Mesendoderm (in vitro differentiated cells): ENCODE data around the gene ICE1.

Experiments used
- DNase-seq: peaks from one replicate; pipeline ENCODE4 v3.0.0; 2013
- H2AK5ac ChIP-seq: 2 replicates; pipeline ENCODE4 v1.6.1; 2013; ENCODE audit warnings: low read length, inconsistent platforms
- H2BK120ac ChIP-seq: 2 replicates; pipeline ENCODE4 v1.6.1; 2013; ENCODE audit warnings: low read depth, mild to moderate bottlenecking, low read length, moderate library complexity, mixed read lengths
- H2BK15ac ChIP-seq: replicated peaks from 2 replicates; pipeline ENCODE4 v1.6.1; 2013; ENCODE audit warnings: low read depth, mild to moderate bottlenecking, moderate library complexity
- H2BK5ac ChIP-seq: 2 replicates; pipeline ENCODE4 v1.6.1; 2013; ENCODE audit warnings: low read length, inconsistent platforms
- H3K18ac ChIP-seq: 2 replicates; pipeline ENCODE4 v1.6.1; 2013; ENCODE audit warnings: mild to moderate bottlenecking, low read length, mixed read lengths
- H3K23ac ChIP-seq: one replicate; pipeline ENCODE4 v1.6.1; 2013; ENCODE audit warnings: low read length
- H3K27ac ChIP-seq: 2 replicates; pipeline ENCODE4 v1.5.1; 2013; ENCODE audit warnings: low read depth, mild to moderate bottlenecking, inconsistent platforms, low read length, moderate library complexity
- H3K27me3 ChIP-seq: 2 replicates; pipeline ENCODE4 v1.6.1; 2013; ENCODE audit warnings: low read length, control low read depth, mild to moderate bottlenecking, inconsistent platforms; ENCODE audit not compliant: insufficient read depth, poor library complexity
- H3K36me3 ChIP-seq: 2 replicates; pipeline ENCODE4 v1.6.1; 2013; ENCODE audit warnings: low read length, inconsistent platforms; ENCODE audit not compliant: control insufficient read depth, insufficient read depth
- H3K4ac ChIP-seq: one replicate; pipeline ENCODE4 v1.6.1; 2013; ENCODE audit warnings: low read depth, mild to moderate bottlenecking, low read length, moderate library complexity
- H3K4me1 ChIP-seq: 2 replicates; pipeline ENCODE4 v1.6.1; 2013; ENCODE audit warnings: low read depth, low read length, inconsistent platforms; ENCODE audit not compliant: control insufficient read depth
- H3K4me2 ChIP-seq: 2 replicates; pipeline ENCODE4 v1.6.1; 2013; ENCODE audit warnings: low read length
- H3K4me3 ChIP-seq: 2 replicates; pipeline ENCODE4 v1.5.1; 2013; ENCODE audit warnings: mild to moderate bottlenecking, low read length
- H3K56ac ChIP-seq: one replicate; pipeline ENCODE4 v1.6.1; 2013; ENCODE audit warnings: low read length
- H3K79me1 ChIP-seq: 2 replicates; pipeline ENCODE4 v1.6.1; 2013; ENCODE audit warnings: low read length, inconsistent platforms
- H3K79me2 ChIP-seq: 2 replicates; pipeline ENCODE4 v1.6.1; 2013; ENCODE audit warnings: mild to moderate bottlenecking, low read length; ENCODE audit not compliant: control insufficient read depth, insufficient read depth
- H3K9ac ChIP-seq: 2 replicates; pipeline ENCODE4 v1.6.1; 2013; ENCODE audit warnings: low read length, inconsistent platforms
- H4K5ac ChIP-seq: one replicate; pipeline ENCODE4 v1.6.1; 2013; ENCODE audit warnings: low read length
- H4K8ac ChIP-seq: one replicate; pipeline ENCODE4 v1.6.1; 2013; ENCODE audit warnings: low read depth, mild to moderate bottlenecking, control low read depth, low read length, moderate library complexity
- WGBS: extraction: QIAGEN DNeasy Blood & Tissue Kit; methylation state at CpG from one replicate; pipeline ENCODE4 v1.1.7; 2013; ENCODE audit warnings: low lambda C conversion rate, missing lambda C conversion rate; ENCODE audit not compliant: insufficient coverage; ENCODE audit errors: extremely low coverage; 5-methylcytosine and 5-hydroxymethylcytosine counted together

Gene ICE1

DNA sequence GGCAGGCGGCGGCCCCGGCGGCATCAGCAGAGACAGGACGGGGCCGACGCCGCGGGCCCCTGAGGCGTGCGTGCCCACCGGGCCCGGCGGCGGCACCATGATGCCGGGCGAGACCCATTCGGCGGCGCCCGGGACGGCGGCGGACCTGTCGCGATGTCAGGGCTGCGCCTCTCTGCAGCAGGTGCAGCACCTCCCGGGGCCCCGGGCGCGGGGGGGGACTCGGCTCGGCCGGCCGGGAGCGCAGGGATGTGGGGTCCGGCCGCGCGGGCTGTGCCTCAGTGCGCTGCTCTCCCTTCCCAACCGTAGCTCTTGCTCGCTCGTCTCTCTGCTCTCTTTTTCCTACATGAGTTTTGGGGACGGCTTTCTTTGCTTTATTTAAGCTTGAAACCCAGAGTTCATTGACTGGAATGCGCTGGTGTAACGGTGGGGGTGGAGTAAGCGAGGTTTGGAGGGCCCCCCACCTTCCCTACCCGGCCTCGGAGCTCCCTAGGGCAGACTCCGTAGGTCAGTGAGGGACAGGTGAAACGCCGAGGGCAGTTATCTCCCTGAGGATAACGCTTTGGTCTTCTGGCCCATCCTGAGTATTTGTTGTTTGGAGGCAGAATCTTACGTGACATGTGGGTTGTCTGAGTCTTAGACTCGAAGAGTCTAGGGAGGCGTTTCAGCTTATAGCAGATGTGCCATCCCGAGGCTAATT lies 490 bp downstream of the ICE1 start:
- Histone ChIP-seq H3K56ac (peak overlapping the region; percentile 85), H3K27ac (no peak overlapping the region), H3K4me3 (peak overlapping the region; percentile 94), H4K5ac (no peak overlapping the region), H4K8ac (no peak overlapping the region), H3K36me3 (no peaks in the 10 kb centered on the region), H2AK5ac (no peak overlapping the region), H3K79me1 (peaks cover 21% of the 10 kb centered on the region), H3K4me2 (peak overlapping the region; percentile 96), H3K9ac (peak overlapping the region; percentile 86), H2BK120ac (no peak overlapping the region), H3K4me1 (peaks cover 9% of the 10 kb centered on the region), H3K23ac (no peak overlapping the region), H3K4ac (peak overlapping the region; percentile 27), H2BK15ac (no peak overlapping the region), H3K27me3 (no peaks in the 10 kb centered on the region), H3K79me2 (peaks cover 50% of the 10 kb centered on the region), H2BK5ac (no peak overlapping the region), H3K18ac (peak overlapping the region; percentile 26)
- DNase-seq: no peak
- WGBS: no CpG with 5 or more reads among the region's 58 CpGs

DNA sequence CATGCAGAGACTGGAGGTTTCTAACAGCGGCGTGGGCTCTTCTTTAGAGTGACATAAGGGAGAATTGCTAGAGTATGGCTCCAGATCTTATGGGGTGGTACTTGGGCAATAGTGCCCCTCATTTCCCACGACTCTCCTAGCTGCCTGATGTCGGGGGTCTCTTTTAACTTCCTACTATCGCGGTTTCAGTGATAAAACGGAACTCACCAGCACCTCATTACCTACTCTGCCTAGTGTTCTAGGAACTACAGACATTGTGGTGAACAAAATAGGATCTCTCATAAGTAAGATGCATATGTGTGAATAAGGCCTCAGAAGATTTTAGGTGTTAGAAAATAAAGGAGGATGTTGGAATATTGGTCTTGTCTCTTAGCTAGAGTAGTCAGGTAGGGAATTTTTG lies 1.1 kb downstream of the ICE1 start:
- no peak overlapping the region for H3K18ac ChIP-seq
- H3K79me2 ChIP-seq: peaks cover 55% of the 10 kb centered on the region
- H3K4me1 ChIP-seq: peaks cover 9% of the 10 kb centered on the region
- no peak overlapping the region for H3K23ac ChIP-seq
- no peaks in the 10 kb centered on the region for H3K27me3 ChIP-seq
- peak overlapping the region; percentile 94 for H3K4me3 ChIP-seq
- no peak overlapping the region for H4K8ac ChIP-seq
- no peak overlapping the region for H2BK15ac ChIP-seq
- H3K36me3 ChIP-seq: no peaks in the 10 kb centered on the region
- H3K79me1 ChIP-seq: peaks cover 25% of the 10 kb centered on the region
- H4K5ac ChIP-seq: no peak overlapping the region
- no peak overlapping the region for H2BK5ac ChIP-seq
- no peak overlapping the region for H2BK120ac ChIP-seq
- peak overlapping the region; percentile 49 for H3K56ac ChIP-seq
- no peak overlapping the region for H3K4ac ChIP-seq
- peak overlapping the region; percentile 96 for H3K4me2 ChIP-seq
- DNase-seq: no peak
- no peak overlapping the region for H2AK5ac ChIP-seq
- no CpG with 5 or more reads among the region's 7 CpGs for WGBS
- H3K27ac ChIP-seq: no peak overlapping the region
- H3K9ac ChIP-seq: peak overlapping the region; percentile 86

DNA sequence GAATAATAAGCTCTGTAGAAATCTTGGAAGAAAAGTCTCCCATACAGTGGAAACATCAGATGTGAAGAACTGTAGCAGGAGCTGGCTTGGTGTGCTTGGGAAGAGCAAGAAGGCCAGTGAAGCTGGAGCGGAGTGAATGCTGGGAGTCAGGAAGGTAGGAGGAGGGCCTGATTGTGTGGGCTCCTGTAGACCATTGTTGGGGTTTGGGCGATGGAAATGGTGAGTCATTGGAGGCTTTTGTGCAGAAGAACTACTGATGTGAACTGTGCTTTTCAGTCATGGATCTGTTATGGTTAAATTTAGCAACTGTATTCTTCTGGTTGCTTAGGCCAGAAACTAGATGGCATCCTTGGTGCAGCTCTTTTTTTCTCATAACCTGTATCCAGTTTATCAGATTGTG lies 2.3 kb downstream of the ICE1 start:
- Histone ChIP-seq H3K56ac (peak overlapping the region; percentile 11), H3K4me3 (no peak overlapping the region), H3K4ac (no peak overlapping the region), H3K27me3 (no peaks in the 10 kb centered on the region), H3K27ac (no peak overlapping the region), H3K9ac (no peak overlapping the region), H3K36me3 (no peaks in the 10 kb centered on the region), H3K79me1 (peaks cover 31% of the 10 kb centered on the region), H2BK5ac (no peak overlapping the region), H3K4me1 (peaks cover 9% of the 10 kb centered on the region), H3K18ac (no peak overlapping the region), H4K8ac (no peak overlapping the region), H3K23ac (no peak overlapping the region), H4K5ac (no peak overlapping the region), H2BK15ac (no peak overlapping the region), H2BK120ac (no peak overlapping the region), H3K79me2 (peaks cover 66% of the 10 kb centered on the region), H2AK5ac (no peak overlapping the region), H3K4me2 (no peak overlapping the region)
- no CpG with 5 or more reads among the region's 2 CpGs for WGBS
- DNase-seq: peak; percentile 13

DNA sequence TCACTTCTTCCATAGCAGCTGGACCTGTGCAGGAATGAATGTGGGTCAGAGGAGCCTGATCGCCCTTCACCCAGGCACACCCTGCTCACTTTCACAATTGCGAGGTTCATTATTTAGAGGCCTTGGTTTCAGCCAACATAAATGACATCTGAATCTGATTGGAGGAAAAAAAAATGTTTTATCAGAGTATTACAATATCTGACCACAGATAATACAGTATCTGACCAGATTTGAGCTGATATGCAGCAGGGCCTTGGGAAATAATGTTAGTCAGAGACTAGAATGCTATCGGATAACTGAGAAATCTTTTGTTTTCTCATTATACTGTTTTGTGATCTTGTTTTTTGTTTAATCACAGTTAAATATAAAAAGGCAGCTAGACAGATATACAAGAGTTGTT lies 7.7 kb downstream of the ICE1 start:
- H2BK5ac ChIP-seq: no peak overlapping the region
- no CpG with 5 or more reads among the region's 3 CpGs for WGBS
- H3K27ac ChIP-seq: no peak overlapping the region

DNA sequence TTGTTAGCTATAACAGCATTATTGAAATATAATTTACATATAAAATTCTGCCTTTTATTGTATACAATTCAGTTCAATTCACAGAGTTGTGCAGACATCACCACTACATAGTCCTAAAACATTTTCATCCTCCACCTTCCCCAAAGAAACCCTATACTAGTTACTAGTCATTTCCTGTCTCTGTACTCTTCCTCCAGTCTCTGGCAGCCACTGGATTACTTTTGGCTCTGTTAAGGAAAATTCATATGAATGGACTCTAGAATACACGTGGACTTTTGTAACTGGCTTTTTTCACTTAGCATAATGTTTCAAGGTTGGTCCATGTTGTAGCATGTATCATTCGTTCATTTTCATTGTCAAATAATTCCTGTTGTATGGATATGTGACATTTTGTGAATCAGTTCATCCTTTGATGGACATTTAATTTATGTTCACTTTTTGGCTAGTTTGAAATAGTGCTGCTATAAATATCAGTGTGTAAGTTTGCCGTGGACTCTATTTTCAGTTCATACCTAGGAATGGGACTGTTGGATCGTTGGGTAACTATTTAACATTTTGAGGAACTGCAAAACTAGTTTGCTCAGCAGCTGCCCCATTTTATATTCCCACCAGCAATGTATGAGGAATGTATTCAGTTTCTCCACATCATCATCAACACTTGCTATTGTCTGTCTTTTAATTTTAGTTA lies 9.7 kb downstream of the ICE1 start:
- H3K27ac ChIP-seq: no peak overlapping the region
- H2AK5ac ChIP-seq: no peak overlapping the region
- WGBS: no CpG with 5 or more reads among the region's 4 CpGs
- H3K4ac ChIP-seq: no peak overlapping the region
- H4K5ac ChIP-seq: no peak overlapping the region
- H3K79me2 ChIP-seq: peaks cover 57% of the 10 kb centered on the region
- H3K18ac ChIP-seq: no peak overlapping the region
- no peak overlapping the region for H4K8ac ChIP-seq
- H3K4me2 ChIP-seq: no peak overlapping the region
- H3K23ac ChIP-seq: no peak overlapping the region
- H3K4me1 ChIP-seq: no peaks in the 10 kb centered on the region
- H3K79me1 ChIP-seq: peaks cover 24% of the 10 kb centered on the region
- H3K36me3 ChIP-seq: no peaks in the 10 kb centered on the region
- no peak overlapping the region for H3K56ac ChIP-seq
- H2BK120ac ChIP-seq: no peak overlapping the region
- no peak overlapping the region for H3K4me3 ChIP-seq
- no peak overlapping the region for H2BK15ac ChIP-seq
- H3K27me3 ChIP-seq: no peaks in the 10 kb centered on the region
- H3K9ac ChIP-seq: no peak overlapping the region
- H2BK5ac ChIP-seq: no peak overlapping the region
- DNase-seq: no peak

More for the DNA sequence above, 7.7 kb downstream of the ICE1 start:
- no peaks in the 10 kb centered on the region for H3K36me3 ChIP-seq
- peaks cover 74% of the 10 kb centered on the region for H3K79me2 ChIP-seq
- no peak overlapping the region for H3K4ac ChIP-seq
- no peak overlapping the region for H3K4me2 ChIP-seq
- H3K27me3 ChIP-seq: no peaks in the 10 kb centered on the region
- no peak overlapping the region for H3K9ac ChIP-seq
- H2AK5ac ChIP-seq: no peak overlapping the region
- no peak for DNase-seq
- no peak overlapping the region for H3K23ac ChIP-seq
- no peak overlapping the region for H2BK120ac ChIP-seq
- H3K18ac ChIP-seq: no peak overlapping the region
- no peak overlapping the region for H3K4me3 ChIP-seq
- H2BK15ac ChIP-seq: no peak overlapping the region
- H4K5ac ChIP-seq: no peak overlapping the region
- H3K56ac ChIP-seq: no peak overlapping the region
- no peak overlapping the region for H4K8ac ChIP-seq
- H3K4me1 ChIP-seq: no peaks in the 10 kb centered on the region
- H3K79me1 ChIP-seq: peaks cover 30% of the 10 kb centered on the region
